CD4-positive, alpha-beta T cell treated with Interleukin-17A for 1 hour (primary cell): ENCODE data around the gene APBB3.
A peak's percentile ranks its signal among the peaks of the same experiment; 100 is the strongest.

Source experiments
- DNase-seq: peaks from one replicate; pipeline ENCODE4 v3.0.0-alpha.2; 2020

The APBB3 gene

GRCh38 chr5:140574165-140574564 is 9.8 kb upstream of the APBB3 start:
- no peak for DNase-seq

DNA sequence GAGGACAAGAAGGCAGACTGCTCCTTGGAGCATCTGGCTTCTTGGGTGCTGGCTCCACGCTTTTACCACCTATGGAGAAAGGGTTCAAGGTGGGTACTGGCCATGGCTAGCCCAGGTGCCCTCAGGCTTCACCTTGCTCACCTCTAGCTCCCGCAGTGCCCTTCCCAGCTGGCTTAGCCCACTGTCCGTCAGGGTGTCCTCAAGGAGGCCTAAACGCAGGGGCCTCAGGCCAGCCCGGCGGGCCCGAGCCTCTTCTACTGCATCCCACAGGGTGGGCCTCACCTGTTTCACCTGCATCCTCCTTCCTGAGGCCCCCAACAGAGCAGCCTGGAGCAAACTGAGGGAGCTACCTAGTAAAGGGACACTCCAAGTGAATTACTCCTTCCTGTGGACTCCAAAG is 9.3 kb upstream of the APBB3 start:
- no peak for DNase-seq

DNA sequence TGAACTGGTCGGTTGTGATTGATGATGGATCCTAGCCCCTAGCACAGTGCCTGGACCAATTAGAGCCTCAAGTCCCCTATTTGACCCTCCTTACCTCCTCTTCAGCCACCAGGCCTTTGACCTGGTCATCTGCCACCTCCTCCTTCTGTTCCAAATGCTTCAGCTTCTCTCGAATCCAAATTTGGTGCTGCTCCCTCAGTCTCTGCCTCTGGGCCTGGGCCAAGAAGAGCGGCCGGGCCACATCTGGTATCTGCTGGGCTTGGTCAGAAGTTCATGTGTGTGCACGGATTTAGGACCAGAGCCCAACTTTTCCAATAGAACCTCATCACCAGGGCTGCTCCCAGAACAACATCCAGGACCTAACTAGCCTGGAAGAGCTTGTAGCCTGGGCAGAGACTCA is 6.7 kb upstream of the APBB3 start:
- DNase-seq: no peak

DNA sequence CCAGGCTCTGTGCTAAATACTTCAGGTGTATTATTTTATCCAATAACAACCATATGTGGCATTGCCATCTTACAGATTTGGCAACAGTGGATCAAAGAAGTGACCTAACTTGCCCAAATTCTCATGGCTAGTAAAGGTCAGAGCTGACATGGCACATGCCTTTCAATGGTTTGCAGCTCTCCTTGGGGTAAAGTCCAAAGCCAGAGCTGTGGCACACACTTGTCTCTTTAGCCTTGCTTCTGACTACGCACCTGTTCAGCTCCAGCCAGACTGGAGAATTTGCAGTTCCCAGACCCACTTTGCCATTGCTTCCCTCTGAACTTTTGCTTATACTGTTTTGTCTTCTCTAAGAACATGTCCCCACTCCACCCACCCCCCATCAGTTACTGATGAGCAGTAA is 6.1 kb upstream of the APBB3 start:
- DNase-seq: no peak

- DNase-seq: no peak
These were observed 5.7 kb upstream of the APBB3 start for GRCh38 chr5:140570058-140570457.

GRCh38 chr5:140569197-140569596 is 4.8 kb upstream of the APBB3 start:
- DNase-seq: peak; percentile 49

DNA sequence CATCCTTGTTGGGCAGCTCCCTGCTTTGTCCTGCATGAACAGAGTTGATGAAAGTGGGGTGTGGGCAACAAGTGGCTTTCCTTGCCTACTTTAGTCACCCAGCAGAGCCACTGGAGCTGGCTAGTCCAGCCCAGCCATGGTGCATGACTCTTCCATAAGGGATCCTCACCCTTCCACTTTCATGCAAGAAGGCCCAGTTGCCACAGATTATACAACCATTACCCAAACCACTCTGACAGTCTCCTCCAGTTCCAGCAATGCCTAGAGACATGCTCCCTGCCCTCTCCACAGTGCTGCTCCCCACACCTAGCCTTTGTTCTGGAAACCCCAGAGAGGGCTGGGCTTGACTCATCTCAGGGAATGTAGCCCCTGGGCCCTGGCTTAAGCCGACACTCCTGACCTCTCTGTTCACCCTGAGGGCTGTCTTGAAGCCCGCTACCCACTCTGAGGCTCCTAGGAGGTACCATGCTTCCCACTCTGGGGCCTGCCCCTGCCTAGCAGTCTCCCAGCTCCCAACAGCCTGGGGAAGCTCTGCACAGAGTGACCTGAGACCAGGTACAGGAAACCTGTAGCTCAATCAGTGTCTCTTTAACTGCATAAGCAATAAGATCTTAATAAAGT is 4.2 kb upstream of the APBB3 start:
- no peak for DNase-seq

DNA sequence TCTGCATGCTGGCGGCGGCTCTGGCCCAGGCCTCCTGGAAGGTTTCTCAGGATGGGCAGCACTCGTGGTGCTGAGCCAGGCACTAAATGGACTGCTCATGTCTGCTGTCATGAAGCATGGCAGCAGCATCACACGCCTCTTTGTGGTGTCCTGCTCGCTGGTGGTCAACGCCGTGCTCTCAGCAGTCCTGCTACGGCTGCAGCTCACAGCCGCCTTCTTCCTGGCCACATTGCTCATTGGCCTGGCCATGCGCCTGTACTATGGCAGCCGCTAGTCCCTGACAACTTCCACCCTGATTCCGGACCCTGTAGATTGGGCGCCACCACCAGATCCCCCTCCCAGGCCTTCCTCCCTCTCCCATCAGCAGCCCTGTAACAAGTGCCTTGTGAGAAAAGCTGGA is 3.5 kb upstream of the APBB3 start:
- DNase-seq: no peak

GRCh38 chr5:140567136-140567818 is 2.9 kb upstream of the APBB3 start:
- no peak for DNase-seq

GRCh38 chr5:140566665-140567064 is 2.3 kb upstream of the APBB3 start:
- DNase-seq: no peak

DNA sequence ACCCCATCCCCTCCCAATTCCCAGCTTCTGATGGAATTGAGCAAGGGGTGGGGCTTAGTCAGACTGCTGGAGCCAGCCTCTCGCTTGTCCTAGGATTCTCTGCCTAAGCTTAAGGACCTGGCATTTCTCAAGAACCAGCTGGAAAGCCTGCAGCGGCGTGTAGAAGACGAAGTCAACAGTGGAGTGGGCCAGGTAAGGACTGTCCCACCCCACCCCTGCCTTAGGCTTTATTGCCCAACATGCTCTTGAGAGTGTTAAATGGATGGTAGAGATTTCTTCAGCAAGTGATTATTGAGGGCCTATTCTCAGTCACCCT is 1.3 kb upstream of the APBB3 start:
- DNase-seq: no peak

- no peak for DNase-seq
These were observed 804 bp upstream of the APBB3 start for GRCh38 chr5:140565024-140565779.

DNA sequence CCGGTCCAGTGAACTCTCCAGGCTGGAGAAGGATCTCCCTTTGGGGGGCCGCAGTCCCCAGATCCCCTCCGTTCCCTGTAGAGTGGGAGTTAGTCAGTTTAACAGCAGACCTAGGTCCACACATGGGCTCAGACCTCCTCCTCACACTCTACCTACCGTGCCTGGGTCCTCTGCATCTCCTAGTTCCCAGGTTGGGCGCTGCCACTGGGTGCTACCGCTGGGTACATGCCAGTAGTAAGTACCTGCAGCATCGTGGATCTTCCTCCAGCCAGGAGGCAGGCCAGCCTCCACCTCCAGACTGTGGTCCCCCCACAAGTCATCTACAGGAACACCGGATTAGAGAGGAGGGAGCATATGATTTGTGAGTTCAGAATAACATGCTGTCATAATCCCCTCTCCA is 802 bp downstream of the APBB3 start:
- DNase-seq: no peak

GRCh38 chr5:140561753-140562523 is 2.5 kb downstream of the APBB3 start:
- DNase-seq: no peak

GRCh38 chr5:140560227-140560626 is 4.2 kb downstream of the APBB3 start:
- DNase-seq: no peak

DNA sequence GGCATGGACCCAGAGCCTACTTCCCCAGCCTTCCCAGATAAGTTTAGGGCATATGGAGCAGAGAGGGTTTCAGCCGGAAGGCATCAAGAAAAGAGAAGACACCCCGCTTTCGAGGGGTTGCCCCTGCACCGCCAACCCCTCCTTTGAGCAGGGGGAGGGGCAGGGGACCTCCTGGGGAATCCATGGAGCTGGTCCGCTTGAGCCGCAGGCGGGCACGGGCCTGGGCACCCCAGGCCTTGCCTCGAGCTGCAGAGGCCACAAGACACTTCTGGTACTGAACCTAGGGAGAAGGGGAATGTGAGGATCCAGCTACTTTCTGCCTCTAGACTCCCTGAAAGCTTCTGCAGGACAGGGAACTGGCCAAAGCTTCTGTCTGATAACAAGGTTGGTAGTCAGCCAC is 5.9 kb downstream of the APBB3 start:
- DNase-seq: no peak

DNA sequence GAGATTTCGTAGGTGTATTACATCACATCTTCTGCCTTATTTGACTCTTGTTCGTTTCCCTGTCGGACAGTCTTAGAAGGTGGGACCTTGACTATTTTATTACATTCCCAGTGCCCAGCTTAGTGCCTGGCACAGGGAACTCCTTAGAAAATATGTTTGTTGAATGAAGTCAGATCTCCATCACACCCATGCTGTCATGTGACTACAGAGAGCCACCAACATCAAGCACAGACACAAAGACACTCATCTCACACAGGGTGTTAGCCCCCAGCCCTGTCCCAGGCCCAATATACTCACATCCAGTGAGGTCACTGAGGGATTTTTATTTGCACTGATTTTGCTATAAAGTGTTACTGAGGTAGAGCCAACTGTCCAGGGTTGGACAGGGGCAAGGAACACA is 6.4 kb downstream of the APBB3 start:
- no peak for DNase-seq

GRCh38 chr5:140557136-140557805 is 7.1 kb downstream of the APBB3 start, which contains the start of gene SRA1:
TSS of gene SRA1 (minus strand) at chr5:140557473. CDS start at chr5:140557452, 21 bp downstream.
- peak; percentile 88 for DNase-seq

GRCh38 chr5:140556438-140556837 is 8.0 kb downstream of the APBB3 start:
- DNase-seq: no peak

DNA sequence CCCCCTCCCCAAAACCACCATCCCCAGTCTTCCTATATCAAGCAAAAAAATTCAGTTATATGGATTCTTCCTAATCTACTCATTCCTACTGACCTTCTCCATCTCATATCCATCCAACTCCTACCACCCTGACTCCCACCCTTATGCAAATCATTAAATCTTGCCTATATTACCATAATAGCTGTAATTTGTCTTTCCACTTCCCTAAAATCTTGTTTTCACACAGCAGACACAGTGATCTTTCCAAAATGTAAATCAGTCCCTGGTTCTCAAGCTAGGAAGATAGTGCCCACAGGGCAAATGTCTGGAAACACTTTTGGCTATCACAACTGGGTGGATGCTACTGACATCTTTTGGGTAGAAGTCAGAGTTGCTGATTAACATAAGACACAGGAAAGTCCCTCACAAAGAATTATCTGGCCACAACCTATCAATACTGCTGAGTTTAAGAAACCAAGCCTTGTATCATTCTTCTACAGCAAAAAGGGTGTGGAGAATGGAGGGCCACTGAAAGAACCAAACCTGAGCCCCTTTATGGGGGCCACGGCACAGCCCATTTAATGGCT is 8.6 kb downstream of the APBB3 start:
- DNase-seq: no peak

GRCh38 chr5:140554454-140554853 is 9.9 kb downstream of the APBB3 start:
- no peak for DNase-seq

DNA sequence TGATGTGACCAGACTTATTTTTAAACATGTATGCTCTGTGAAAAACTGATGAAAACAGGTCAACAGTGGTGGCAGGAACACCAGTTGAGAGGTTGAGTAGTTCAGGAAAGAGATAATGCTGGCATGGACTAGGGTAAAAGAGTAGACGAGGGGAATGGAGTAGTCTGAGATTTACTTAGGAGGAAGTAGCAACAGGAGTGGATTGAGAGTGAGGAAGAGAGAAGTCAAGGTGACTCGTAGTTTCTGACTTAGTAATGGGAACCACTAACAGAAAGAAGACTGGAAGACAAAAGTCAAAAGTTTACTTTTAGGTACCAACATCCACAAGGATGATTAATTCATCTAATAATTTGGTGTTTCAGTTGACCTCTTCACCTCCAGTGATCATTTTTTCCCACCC is 10.7 kb downstream of the APBB3 start:
- DNase-seq: no peak

DNA sequence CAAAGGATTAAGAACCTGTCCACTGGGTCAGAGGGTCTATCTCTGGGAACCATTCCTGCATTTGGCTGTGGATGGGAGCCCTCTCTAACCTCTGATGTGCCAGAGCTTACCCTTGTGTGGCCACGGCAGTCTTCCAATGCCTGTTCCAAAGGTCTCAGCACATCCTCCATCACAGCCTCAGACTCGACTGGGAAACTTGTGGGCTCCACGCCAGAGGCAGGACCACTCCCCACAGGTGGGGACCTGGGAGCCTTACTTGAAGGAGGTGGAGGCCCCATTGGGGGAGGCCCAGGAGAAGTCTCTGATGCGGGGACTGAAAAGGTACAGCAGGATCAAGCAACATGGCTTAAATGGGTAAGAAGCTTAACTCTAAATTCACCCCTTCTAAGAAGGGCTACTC is 12.5 kb downstream of the APBB3 start:
- DNase-seq: no peak
